Anterior cingulate cortex (tissue), 58 donors: Measurements from ENCODE around the gene PTPN7.
"Not testable (repeated sequence)": the region's sequence is repeated elsewhere in the genome, so short reads cannot be mapped to it uniquely, and the experiment has no call there.

Source experiments
- DNase-seq, 58 donors: peaks; one replicate each; lab custom pipeline; 2025; lab: John Stamatoyannopoulos, UW

PTPN7 gene

GRCh38 chr1:202154148-202154765, 6.1 kb downstream of the PTPN7 start:
- no peak for DNase-seq

- no peak for DNase-seq
Observed at GRCh38 chr1:202153284-202153683, 7.1 kb downstream of the PTPN7 start.

DNA sequence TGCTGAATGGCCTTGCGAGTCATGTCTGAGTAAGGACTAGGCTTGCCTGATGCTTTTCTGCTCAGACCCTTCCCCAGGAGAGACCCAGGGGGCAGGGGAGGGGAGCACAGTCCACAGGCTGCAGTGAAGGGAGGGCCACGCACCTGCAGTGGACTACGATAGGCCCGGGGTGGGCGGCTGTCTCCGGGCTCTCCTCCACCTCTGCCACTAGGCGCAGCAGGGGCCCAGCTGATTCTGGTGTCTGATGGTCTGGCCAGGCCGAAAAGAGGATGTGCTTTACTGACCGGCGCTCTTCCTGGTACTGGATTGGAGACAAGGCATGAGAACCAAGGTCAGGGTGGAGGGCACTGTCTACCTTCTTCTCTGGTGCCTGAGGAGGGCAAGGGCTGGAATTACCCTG, 8.0 kb downstream of the PTPN7 start:
- no peak for DNase-seq

GRCh38 chr1:202151045-202151444, 9.4 kb downstream of the PTPN7 start:
- DNase-seq: no peak

GRCh38 chr1:202150602-202151001, 9.8 kb downstream of the PTPN7 start:
- DNase-seq: no peak

GRCh38 chr1:202150187-202150586, 10.2 kb downstream of the PTPN7 start:
- no peak for DNase-seq

DNA sequence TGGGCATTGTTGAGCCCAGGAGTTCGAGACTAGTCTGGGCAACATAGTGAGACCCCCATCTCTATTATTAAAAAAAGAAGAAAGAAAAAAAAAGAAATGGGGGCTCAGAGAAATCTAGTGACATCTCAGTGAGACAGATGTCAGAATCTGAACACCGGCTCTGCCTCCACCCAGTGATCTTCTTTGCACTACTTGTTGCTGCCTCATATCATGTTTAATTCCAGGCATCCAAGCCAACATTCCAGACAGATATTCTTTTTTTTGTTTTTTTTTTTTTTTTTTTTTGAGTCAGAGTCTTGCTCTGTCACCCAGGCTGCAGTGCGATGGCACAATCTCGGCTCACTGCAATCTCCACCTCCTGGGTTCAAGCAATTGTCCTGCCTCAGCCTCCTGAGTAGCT, 10.8 kb downstream of the PTPN7 start:
- DNase-seq: no peak

GRCh38 chr1:202148391-202148790, 12.0 kb downstream of the PTPN7 start:
- no peak for DNase-seq

- DNase-seq: no peak
Observed at GRCh38 chr1:202146993-202147392, 13.4 kb downstream of the PTPN7 start.

- no peak for DNase-seq
Observed at GRCh38 chr1:202146279-202146678, 14.1 kb downstream of the PTPN7 start.

- not testable (repeated sequence) for DNase-seq
Observed at GRCh38 chr1:202145744-202146140, 14.7 kb downstream of the PTPN7 start.

DNA sequence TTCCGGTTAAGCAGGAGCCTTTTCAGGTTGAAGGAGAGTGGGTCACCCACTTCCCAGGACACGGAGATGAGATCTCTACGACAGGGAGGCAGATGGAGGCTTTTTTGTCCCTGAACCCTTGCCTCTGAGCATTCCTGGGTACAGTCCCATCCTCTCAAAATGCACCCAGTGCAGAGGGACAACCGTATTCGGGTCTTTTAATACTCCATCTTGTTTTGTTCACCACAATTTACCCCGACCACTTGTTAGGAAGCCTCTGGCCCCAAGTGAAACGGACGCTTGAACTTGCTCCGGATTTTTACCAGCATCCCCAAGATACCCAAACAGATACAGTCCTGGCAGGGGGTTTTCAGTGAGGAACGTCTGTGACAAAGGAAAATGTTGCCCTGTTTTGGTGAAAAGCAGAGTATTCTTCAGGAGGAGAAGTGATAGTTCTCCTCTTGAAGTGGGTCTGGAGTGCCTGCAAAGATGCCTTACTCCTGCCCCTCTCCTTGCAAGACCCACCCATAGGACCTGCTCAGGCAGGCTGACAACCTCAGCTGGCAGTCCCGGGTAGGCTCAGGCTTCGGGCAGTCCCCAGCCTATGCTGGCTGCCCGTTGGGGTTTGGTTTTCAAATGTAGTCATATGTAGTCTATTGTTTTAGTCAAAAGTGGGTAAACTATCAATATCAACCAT, 15.2 kb downstream of the PTPN7 start:
- DNase-seq: no peak

DNA sequence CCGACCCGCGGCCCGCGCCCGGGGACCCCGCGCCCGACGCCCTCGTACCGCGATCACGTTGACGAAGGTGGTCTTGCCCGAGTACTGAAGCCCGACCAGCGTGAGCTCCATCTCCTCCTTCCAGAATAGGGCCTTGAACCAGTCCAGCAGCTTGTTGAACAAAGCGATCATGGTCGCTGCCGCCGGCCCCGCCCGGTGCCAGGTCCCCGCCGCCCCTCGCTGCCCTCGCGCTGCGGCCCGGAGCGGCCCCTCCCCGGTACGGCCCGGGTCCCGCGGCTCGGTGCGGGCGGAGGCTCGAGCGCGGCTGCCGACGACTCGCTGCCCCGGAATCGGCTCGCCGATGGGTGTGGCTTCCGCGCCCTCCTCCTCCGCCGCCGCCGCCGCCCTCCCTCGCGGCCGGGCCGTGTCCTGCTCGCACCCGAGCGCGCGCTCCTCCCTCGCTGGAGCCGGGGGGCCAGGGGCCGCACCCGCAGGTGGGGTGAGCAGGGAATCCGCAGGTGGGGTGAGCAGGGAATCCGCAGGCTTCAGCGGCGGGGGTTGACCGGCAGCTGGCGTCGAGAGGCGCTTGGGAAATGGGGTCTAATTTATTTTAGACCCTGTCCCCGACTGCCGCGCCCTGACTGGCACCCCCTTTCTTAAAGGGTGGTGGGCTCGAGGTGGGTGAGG, 15.9 kb downstream of the PTPN7 start, which contains the start of gene ARL8A:
Gene ARL8A, minus strand, starts transcription at position 336 of the 666 bp plus-strand sequence. Its CDS starts 165 bp downstream, at position 171.
- DNase-seq: peak in 51 of 58 donors; percentile 24 to 81 (median 59)

GRCh38 chr1:202143768-202144401, 16.5 kb downstream of the PTPN7 start:
- DNase-seq: peak in 7 of 58 donors; percentile 41 to 64 (median 49)

DNA sequence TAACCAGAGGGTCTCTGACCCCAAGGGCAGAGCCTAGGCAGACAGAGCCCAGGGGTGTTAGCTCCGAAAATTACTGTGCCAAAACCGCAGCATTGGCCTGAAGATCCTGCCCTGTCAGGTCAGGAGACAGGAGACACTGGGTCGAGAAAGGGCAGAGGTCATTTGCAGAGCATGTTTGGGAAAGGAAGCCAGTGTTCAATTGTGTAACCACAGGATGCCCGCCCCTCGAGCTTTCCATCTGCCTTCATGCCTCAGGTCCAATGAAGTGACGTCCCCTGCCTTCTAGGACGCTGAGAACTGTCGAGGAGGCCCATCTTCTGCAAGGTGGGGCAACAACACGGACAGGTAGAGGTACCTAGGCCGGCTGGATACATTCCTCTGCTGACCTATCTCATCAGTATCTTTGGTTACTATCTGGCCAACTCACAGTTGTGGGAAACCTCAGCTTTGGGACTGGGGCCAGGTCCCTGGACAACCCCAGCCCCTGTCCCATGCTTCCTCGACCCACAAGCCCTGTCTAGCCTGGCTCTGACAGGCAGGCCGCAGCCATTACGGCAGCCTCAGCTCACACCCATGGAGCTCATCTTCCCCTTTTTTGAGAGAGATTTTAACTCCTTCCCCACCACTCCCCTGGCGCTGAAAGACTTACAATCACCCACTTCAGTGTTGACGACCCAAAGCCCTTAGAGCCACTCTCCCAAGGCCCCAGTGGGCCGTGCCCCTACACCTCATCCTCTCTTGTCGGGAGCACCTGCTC, 17.2 kb downstream of the PTPN7 start:
- DNase-seq: peak in 9 of 58 donors; percentile 19 to 59 (median 27)

GRCh38 chr1:202141468-202141867, 18.9 kb downstream of the PTPN7 start:
- DNase-seq: not testable (repeated sequence)

- peak in 1 of 58 donors; percentile 17 for DNase-seq
Observed at GRCh38 chr1:202140833-202141232, 19.6 kb downstream of the PTPN7 start.

- peak in 50 of 58 donors; percentile 19 to 76 (median 56) for DNase-seq
Observed at GRCh38 chr1:202135221-202135721, 25.1 kb downstream of the PTPN7 start.

GRCh38 chr1:202134645-202135172, 25.7 kb downstream of the PTPN7 start:
- DNase-seq: peak in 1 of 58 donors; percentile 75

DNA sequence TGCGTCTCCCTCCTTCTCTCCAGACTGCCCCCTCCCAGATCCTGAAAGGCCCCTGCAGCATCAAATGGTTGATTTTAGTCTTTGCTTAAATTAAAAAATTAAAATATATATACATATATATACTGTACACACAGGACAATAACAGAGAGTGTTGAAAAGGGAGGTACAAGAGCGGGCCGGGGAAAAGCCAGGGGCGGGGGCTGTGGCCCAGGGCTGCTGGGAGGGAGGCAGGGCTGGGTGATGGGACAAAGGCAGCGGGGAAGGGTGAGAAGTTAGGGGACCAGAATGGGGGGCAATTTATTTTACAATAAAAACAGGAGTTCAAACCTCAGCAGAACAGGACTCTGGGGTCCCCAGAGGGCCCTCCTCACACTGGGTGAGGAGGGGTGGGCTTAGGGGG, 26.4 kb downstream of the PTPN7 start:
- DNase-seq: no peak
